ENCODE data around the gene ZNF782. TPM values are rescaled to one million over a fixed set of nuclear protein-coding genes. Genes with fewer than 3 reads are reported as not detected.
"Not testable (repeated sequence)": the region's sequence is repeated elsewhere in the genome, so short reads cannot be mapped to it uniquely, and the experiment has no call there.

The ZNF782 gene
- total RNA-seq = 1.5 TPM

DNA sequence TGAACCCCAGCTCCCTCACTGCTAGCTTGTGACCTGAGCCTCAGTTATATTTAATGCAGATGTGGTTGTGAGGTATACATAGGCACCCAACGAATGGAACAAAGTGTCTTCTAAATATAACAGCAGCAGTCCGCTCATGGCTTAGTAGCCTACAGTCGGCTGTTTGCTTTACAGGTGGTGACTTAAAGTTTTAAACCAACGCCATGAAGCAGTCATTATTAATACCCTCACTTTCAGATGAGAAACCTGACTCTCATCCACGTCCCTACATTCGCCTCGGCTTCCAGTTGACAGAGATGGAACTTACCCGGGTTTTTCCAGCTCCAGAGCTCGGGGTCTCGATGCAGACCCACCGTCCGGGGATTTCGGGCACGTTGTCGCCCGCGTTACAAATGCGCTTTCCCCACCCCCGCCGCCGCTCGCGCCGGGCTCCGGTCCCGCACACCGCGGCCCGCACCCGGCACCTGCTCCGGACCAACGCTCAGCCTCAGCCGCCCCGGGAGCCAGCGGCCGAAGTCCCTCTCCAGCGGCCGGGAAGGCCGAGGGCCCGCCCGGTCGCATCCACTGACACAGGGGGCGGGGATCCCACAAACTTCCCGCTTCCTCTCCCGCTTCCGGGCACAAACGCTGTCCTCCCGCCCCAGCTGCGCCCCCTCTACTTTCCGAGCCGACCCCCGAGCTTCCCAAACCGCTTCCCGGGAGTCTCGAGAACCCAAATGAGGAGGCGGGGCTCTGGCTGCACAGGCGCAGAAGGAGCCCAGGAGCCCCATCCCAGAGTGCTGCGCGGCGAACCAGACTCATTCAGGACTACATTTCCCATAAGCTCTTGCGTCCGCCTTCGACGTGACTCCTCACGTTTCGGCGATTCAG is at the start of gene ZNF782:
Gene ZNF782 (minus strand): TSS at position 734 of the 870 bp plus-strand sequence. CDS start 2,553 bp downstream, outside the sequence.
- peak; percentile 95 for ATAC-seq

DNA sequence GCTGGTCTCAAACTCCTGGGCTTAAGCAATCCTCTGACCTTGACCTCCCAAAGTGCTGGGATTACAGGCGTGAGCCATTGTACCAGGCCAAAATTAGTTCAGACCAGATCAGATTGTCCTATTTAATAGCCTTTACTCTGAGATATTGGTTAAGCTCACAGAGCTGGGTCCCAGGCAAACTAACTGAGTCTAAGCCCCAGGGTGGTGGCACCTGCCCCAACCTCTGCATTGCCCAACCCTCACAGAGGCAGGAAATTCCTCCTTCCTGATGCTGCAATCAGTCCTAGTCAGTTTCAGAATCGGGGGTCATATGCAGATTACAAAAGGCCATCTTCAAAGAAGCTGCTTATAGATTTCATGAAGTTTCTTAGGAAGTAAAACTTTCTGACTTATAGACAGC is 45.7 kb upstream of the ZNF782 start:
- not testable (repeated sequence) for ATAC-seq

DNA sequence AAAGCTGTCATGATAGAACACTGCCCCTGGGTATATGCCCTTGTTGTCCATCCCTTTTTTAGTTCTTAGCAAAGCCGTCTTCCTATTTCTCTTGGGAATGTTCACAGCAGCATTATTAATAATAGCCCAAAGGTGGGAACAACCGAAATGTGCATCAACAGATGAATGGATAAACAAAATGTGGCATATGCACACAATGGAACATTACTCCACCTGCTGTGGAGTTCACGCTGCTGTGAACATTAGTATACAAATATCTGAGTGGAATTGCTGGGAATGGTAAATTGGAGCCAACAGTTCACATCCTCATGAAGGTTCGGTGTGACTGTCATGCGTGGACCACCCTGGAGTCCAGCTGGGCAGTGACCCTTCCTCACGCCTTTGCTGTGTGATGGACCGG is 37.8 kb upstream of the ZNF782 start:
- ATAC-seq = no peak

DNA sequence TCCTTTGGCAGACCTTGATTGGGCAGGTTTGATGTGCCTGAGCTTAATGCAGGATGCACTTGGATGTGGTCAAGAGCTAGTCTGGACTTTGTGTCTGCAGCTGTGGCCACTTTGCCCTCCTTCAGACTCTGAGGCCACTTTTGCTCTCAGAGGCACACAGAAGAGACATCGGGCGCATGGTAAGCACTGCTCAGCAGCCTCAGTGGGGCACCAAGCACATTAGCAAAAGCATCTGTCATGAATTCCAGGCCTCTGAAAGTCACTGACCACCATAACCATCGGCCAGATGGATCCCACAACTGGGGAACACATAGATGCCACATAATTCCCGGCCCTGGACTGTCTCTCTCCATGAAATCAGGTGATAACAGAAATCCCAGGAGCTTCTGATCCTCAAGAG is 34.3 kb upstream of the ZNF782 start:
- ATAC-seq = no peak

DNA sequence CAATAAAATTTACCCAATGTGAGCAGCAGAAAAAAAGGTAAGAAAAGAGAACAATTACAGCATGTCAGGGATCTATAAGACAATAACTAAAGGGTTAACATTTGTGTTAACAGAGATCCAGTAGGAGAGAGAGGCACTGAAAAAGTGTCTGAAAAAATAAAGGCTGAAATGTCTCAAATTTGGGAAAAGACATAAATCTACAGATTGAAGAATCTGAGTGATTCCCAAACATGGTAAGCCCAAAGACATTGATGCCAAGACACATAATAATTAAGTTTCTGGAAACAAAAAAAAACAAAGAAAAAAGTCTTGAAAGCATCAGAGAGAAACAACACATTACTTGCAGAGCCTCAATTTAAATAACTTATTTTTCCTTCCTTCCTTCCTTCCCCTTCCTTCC is 31.1 kb upstream of the ZNF782 start:
- ATAC-seq = no peak

DNA sequence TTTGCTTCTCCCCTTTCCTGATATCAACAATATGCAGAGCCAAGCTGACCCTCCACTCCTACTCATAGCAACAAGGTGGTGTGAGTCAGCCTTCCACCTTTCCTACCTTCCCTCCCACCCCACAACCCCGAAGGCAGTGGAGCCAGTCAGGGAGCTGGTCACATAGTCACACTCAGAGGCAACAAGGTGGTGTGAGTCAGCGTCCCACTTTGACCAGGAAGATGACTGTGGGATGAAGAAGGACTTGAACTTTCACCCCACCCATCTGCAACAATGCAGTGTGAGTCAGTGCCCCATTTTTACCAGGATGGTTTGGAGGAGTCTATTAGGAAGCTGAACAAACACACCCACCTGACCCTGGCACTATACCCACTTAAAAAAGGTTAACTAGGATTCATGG is 30.1 kb upstream of the ZNF782 start:
- ATAC-seq = peak; percentile 99

DNA sequence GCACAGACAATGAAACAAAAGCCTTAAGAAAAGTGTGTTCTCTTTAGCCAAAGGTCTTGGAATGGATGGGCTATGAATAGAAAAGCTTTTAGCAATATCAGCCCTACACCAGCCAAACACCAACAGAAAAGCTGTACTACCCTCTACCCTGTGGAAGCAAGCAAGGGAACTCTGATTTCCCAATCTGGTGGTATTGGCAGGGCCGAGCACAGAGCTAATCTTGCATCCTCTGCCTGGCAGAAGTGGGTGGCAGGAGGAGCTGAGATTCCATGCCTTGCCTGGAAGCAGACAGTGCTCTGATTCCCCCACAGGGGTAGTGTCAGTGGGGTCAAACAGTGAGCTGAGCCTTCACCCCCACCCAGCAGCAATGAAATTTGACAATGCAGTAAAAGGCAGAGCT is 29.6 kb upstream of the ZNF782 start:
- peak; percentile 25 for ATAC-seq

DNA sequence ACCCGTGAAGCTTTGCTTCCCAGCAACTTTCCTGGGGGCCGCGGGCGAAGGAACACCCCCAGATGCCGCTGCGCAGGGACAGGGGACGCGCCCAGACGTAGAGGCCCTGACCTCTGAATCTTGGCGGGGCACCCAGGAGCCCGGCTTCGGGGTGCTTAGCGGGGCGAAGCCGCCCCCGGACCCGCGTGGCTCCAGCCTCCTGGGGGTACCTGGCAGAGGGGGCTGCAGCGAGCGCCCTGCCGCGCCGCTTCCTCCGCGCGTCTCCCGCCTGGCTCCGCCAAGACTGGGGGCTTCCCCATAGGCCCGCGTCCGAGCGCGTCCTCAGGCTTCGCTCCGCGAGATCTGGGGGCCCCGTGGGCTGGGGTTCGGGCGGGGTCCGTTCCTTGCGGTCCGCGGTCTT is 23.0 kb upstream of the ZNF782 start:
- no peak for ATAC-seq

DNA sequence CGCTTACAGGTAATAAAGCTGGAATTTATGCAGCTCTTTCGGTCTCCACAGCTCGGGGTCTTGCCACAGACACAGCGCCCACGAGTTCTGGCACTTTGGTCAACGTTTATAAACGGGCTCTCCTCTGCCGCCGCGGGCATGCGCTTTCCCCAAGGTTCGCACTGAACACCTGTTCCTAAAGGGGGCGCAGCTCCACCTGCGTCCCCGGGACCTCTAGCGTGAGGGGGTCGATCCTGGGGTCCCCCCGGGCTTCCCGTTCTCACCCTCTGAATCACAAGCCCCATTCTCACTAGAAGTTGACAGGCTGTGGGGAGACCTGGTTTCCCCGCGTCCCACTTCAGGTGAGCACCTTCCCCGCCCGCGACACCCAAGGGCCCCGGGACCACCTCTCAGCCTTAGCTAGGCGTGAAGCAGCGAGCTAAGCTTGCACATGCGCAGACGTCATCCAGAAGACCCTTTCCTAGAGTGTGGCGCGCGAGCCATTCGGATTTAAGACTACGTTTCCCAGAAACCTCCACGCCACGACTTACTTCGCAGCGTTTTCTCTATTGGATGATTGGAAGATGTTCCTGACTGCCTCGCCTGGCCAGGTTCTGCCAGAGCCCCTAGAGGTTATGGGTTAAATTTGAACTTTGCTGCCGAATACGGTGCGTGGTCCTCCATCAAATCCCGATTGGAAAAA is 21.3 kb upstream of the ZNF782 start:
- ATAC-seq = peak; percentile 54

DNA sequence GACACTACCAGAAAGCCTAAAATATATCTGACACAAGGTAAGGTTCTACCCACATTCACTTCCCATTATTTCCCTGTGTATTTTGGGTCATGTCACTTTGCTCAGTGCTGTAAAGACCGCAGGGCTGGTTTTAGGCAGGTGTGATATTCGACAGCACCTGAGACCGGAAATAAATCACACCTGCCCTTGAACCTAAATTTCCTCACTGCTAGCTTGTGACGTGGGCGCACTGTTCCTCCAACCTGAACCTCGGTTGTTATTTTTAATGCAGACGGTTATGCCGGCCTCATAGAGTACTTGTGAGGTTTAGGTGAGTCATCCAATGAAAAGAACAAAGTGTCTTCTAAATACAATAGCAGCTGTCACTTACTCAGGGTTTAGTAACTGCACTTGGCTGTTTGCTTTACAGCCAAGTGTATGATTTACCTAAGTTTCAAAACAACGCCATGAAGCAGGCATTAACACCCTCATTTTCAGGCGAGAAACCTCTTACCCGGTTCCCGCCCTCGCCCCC is 20.7 kb upstream of the ZNF782 start:
- ATAC-seq = peak; percentile 97

DNA sequence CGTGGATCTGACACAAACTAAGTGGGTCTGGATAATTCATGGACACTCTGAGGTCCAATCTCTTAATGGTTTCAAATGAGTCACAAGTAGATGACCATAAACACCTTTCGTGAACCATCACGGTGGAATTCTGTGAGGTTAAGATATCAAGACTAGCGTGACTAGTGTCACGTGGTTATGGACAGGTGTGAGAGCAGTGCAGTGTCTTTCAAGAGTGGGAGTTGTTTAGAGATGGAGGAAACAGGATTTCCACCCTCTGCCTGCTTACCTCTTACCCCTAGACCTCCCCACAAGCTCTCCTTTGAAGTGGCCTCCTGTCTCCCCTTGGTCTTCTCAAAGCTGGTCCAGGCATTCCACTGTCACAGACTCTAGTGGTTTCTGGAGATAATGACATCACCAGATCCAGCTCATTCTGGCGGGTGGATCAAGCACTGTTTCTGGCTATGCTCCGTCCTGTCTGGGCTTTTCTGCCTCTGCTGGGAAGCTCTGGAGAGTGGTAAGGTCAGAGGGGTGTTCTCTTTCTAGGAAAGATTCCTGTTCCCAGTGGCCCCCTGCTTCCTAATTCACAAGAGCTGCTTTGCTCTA is 20.0 kb upstream of the ZNF782 start:
- ATAC-seq = no peak

DNA sequence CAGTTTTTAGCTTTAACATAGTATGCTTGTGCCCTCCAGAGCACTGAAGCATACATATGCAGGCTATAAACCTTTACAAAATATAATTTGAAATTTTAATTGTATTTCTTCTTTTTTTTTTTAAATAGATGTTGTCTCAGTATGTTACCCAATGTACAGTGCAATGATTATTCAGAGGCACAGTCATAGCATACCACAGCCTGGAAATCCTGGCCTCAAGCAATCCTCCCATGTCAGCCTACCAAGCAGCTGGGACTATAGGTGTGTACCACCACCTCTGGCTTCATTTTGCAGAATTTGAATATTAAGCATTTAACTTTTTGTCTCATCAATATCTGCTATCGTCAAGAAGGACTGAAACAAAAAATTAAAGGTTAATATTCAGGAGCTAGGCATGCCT is 16.9 kb upstream of the ZNF782 start:
- no peak for ATAC-seq

DNA sequence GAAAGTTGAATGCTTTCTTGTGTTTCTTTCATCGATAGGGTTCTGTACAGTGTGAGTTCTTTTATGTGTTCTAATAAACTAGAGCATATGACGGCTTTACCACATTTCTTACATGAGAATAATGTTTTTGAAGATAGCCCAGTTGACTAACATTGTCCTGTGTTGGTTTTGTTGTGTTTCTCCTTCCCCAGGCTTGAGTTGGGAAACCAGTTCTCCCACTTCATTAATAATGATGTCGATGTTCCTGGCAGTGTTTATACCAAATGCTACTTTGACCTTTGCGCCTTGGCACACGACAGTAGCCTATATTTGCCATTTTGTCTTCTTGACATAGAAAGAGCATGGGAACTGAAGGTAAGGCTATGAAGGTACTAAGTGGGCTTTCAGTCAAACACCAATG is 14.4 kb upstream of the ZNF782 start:
- peak; percentile 81 for ATAC-seq

DNA sequence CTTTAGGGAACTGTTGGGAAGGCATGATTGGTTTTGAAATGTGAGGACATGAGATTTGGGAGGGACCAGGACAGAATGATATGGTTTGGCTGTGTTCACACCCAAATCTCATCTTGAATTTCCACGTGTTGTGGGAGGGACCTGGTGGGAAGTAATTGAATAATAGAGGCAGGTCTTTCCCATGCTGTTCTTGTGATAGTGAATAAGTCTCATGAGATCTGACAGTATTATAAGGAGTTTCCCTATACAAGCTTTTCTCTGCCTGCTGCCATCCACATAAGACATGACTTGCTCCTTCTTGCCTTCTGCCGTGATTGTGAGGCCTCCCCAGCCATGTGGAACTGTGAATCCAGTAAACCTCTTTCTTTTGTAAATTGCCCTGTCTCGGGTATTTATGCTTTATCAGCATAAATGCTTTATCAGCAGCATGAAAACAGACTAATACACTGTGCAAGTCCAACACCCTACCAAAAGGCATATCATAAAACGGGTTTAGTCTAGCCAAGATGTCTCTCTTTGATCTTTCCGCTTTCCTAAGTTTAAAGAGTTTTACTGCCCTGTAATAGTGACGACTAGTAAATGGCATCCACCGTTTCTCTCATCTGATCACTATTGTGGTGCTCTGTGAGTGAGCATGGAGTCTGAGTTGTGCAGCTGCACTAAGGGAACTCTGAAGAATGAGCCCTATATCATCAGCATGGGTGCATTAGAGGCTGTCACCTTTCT is 12.9 kb upstream of the ZNF782 start:
- no peak for ATAC-seq

DNA sequence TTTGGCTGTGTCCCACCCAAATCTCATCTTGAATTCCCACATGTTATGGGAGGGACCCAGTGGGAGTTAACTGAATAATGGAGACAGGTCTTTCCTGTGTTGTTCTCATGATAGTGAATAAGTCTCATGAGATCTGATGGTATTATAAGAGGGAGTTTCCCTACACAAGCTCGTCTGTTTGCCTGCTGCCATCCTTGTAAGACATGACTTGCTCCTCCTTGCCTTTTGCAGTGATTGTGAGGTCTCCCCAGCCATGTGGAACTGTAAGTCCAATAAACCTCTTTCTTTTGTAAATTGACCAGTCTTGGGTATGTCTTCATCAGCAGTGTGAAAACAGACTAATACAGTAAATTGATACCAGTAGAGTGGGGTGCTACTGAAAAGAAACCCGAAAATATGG is 10.9 kb upstream of the ZNF782 start:
- ATAC-seq = not testable (repeated sequence)

DNA sequence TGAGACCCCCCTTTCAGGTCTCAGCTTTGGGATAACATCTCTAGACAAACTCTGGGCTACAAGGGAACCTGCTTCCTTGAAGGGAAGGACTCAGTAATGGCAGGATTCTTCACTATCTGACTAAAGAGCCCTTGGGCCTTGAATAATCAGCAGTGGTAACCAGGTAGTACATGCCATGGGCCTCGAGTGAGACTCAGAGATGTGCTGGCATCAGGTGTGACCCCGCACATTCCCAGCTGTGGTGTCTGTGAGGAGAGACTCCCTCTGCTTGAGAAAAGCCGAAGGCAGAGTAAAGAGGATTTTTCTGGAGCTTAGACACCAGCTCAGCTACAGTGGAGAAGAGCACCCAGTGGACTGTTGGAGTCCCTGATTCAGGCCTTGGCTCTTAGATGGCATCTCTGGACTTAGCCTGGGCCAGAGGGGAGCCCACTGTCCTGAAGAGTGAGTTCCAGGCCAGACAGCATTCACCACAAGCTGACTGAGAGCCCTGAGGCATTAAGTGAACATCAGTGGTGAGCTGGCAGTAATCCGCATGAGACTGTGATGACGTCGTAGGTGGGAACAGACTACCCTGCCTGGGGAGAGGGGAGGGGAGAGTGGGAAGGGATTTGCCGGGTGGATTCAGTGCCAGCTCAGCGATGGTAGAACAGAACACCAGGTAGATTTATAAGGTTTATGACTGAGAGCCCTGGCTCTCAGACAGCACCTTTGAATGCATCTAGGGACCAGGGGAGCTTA is 5.3 kb upstream of the ZNF782 start:
- ATAC-seq = peak; percentile 89

DNA sequence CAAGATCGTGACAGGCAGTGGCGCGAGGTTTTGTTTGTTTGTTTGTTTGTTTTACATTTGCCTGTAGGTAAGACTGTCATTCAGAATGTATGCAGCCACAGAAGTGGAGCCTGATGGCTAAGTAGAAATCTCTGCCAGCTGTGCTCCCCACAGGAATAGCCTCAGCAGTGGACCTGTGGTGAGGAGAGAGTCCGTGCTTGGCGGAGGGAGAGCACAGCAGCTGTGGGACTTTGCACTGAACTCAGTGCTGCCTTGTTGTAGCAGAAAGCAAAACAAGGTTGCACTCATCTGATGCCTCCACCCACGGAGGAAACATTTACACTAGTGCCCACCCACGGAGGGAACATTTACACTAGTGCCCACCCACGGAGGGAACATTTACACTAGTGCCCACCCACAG is 4.4 kb upstream of the ZNF782 start:
- no peak for ATAC-seq

DNA sequence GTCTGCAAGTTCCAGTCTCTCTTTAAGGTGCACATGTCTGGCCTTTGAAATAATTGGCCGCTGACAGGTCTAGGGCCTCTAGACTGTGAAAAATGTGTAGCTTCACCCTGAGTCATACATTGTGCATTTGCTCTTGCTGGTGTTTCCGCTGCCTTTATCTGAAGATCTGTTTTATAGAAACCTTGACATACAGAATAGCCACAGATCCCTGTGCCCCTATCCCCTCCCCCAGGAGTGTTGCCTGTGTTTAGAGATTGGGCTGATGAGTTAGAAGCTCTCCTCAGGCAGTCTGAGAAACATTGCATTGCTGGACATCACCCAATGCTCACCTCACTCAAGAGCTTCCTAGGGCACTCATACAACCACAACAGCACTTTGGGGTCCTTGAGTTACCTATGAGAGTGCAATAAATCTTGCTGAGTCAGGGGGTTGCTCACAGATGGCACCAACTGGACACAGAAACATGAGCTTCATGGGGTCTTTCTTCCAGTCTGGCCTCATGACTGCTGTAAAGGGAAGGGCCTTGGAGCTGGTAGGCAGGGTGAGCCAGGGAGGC is 3.8 kb upstream of the ZNF782 start:
- ATAC-seq = no peak

DNA sequence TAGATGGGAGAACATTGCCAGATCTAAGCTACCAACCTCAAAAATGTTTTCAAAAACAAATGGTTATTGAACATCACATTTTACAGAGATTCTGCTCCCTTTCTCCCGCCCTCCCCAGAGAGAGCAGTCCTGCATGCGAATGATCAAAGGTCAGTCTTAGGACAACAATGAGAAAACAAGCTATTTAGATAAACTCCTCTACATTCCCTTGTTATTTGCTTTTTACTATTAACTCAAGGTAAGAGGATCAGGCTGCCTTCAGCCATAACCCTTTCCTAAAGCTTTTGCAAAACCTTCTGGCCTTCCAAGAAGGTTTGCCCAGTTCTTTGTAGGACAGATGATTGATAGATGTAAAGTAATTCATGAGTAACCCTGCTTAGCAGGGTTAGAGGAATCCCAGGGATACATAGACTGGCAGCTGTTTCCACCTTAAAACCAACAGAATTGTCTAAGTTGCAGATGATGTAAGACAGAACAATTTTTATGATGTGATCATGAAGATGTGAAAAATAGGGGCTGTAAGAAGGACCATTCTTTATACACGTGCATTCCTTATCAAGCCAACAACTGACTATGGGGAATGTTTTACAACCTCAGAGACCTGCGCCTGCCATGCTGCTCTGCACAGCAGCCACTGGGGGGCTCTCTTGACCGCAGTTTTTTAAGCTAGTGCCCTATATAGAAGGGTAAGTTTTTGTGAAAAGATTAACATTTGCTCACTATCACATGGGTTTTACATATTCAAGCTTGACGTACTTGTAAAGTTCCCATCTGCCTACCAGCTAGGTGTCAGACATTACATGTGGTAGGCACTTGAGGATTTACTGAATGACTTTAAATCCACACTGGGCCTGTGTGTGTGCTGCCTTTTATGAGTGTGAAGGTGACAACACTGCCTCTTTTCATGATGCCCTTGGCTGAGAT is 2.3 kb upstream of the ZNF782 start:
- peak; percentile 70 for ATAC-seq

DNA sequence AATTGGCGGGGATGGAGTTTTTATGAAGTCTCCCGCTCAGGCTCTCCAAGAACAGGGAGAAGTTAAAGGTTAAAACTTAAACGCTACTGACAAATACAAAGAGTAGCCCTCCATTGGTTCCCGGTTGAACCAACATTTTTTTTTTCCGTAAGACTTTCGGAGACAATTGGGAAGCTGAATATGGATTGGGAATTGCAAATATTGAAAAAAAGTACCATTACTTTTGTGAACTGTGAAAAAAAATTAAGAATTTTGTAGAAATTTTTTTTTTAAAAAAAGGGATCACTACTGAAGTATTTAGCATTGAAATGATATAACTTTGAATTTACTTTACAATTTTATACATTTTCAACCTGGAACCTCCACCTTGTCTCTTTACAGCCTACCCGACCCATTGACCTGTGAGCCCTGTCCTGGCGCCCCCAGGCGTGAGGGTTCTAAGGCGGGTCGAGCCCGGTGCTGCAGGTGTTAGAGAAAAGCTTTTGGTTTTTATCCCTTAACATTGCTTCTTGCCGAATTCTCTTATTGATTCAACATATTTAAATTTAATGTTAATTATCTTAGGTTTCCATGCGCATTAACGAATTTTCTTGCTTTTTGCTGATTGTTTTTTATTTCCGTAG is 448 bp upstream of the ZNF782 start:
- ATAC-seq = no peak
